Endometrial microvascular endothelial cells (primary cell): Measurements from ENCODE around the gene FOXN3. TPM values are rescaled to one million over a fixed set of nuclear protein-coding genes. Genes with fewer than 3 reads are reported as not detected.

Source experiments
- in situ Hi-C: cut with HindIII; loops from 2 replicates; pipeline ENCODE4 v1.10.0; 2017; ENCODE audit warnings: low sequenced_read_pairs, low pct_unique_long_range_greater_than_20kb; ENCODE audit errors: inconsistent ontology term
- total RNA-seq: library from RNA; depleted of rRNA; stranded (reverse); fragments of >200 nt; gene quantifications from one replicate; pipeline ENCODE4 v1.2.3, GENCODE V29; 2015; ENCODE audit errors: inconsistent ontology term

The FOXN3 gene
- total RNA-seq, 1 donor from 2014 or later = 49.3 TPM

- in situ Hi-C loops = no loop called here
Measured at GRCh38 chr14:89276424-89276975, 140.5 kb downstream of the FOXN3 start.

- in situ Hi-C loops = no loop called here
Measured at GRCh38 chr14:89270439-89271227, 146.4 kb downstream of the FOXN3 start.

DNA sequence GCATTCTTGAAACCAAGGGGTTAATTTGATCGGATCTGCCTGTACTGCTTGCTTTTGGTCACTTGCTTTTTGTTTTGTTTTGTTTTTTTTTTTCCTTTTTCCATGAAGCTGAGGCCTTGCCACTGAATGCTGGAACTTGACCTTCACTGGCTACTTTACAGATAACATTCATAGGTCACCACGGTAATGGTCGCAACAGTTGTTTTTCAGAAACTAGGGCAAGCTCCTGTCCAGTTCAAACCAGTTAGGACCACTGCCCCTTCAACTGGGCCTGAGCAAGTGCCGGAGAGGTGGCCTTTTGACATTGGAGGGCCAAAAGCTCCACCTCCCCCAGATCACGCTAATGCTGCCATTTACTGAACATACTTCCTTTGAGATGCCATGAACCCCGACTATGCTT is 147.6 kb downstream of the FOXN3 start:
- in situ Hi-C loops = no loop called here

DNA sequence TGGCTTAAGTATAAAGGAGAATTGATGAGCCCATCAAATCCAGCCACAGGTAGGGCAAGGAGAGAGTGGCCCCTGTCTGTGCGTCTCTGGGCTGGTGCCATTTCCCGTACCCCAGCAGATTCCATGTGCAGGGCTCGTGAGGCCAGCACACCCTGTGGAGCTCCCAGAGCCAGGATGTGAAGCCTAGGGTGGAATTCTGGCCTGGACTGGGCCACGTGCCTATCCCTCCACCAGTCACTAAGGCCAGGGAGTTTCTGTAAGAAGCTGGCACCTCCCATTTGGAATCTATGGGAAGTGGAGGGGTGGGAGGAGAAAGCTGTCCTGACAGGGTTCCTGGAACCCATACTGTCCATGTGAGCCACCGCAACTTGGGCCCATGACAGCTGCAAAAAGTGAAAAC is 148.5 kb downstream of the FOXN3 start:
- in situ Hi-C loops = no loop called here

DNA sequence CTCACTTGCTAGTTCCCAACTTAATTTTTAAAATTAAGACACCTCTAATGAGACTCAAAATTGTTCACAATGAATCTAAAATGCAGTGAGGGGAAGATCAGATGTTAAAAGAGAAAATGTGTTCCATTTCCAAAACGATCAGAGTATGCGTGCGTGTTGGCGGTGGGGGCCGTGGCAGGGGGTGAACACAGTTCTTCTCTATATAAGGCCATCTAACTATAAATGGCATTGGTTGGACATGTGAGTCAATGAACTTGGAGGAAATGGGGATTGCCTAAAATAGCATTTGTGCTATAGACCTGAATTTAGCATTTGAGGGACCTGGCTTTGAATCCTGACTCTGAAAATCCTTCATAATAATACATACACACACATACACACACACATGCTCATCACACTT is 149.4 kb downstream of the FOXN3 start:
- in situ Hi-C loops = no loop called here

DNA sequence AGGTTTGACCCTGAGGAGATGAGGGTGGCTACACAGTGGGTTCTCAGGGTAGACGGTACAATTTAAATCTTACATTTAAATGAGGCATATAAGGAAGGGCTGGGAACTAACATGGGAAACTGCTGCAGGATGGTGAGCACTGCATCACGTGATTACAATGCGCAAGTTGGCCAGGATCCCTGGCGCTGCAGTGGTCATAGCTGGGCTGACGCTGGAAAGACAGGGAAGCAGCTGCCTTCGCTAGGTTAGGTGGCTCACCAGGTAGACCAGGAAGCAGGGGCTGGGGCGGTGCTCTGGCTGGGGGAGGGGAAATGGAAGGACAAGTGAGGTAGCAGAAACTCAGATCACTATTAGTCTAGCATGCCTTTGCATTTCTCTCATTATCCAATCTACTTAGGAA is 149.9 kb downstream of the FOXN3 start:
- in situ Hi-C loops = no loop called here

GRCh38 chr14:89266754-89267153 is 150.3 kb downstream of the FOXN3 start:
- in situ Hi-C loops = no loop called here

- in situ Hi-C loops = no loop called here
Measured at GRCh38 chr14:89265234-89265633, 151.8 kb downstream of the FOXN3 start.

DNA sequence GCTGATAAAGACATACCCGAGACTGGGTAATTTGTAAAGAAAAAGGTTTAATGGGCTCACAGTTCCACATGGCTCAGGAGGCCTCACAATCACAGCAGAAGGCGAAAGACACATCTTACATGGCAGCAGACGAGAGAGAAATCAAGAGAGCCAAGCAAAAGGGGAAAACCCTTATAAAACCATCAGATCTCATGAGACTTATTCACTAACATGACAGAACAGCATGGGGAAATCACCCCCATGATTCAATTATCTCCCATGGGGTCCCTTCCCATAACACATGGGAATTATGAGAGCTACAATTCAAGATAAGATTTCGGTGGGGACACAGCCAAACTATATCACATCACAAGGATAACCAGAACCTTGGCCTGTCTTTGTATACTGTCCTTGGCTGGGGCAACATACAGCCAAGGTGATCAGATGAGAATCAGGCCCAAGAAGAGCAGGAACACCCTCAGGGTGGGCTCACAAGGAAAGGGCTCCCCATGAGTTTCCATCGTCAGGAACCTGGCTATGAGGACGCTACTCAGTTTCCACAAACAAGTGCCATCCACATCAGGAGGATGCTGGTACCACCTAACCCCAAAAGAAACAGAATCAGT is 152.7 kb downstream of the FOXN3 start:
- in situ Hi-C loops = no loop called here

GRCh38 chr14:89262041-89262440 is 155.0 kb downstream of the FOXN3 start:
- in situ Hi-C loops = no loop called here

GRCh38 chr14:89260898-89261297 is 156.1 kb downstream of the FOXN3 start:
- in situ Hi-C loops = no loop called here

DNA sequence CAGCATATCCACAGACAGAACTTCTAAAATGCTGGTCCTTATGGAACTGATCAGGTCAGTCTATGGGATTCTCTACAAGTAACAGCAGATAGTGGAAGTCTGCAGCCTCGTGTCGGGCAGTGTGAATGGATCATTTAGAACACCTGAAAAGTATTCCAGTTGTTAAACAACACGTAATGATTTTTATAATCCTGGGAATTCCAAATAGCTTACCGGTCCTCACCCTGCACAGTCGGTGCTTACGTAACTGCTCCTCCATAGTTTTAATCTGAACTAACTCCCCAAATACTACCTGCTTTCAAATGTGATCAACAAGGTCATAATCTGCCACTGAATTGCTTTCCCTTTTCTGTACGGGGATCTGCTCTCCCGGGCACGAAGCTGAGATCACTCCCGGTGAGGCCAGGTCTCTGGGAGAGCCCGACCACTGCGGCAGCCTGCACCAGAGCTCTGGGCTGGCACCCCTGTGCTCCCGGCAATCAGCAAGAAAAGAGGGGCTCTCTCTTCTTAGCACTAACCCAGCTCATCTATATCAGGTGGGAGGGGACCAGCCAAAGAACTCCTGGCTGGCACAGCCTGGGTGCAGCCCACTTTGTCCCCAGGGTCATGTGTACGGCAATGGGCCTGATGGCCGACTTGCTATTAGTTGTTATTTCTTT is 157.0 kb downstream of the FOXN3 start:
- in situ Hi-C loops = no loop called here

- in situ Hi-C loops = no loop called here
Measured at GRCh38 chr14:89258728-89259273, 158.2 kb downstream of the FOXN3 start.

DNA sequence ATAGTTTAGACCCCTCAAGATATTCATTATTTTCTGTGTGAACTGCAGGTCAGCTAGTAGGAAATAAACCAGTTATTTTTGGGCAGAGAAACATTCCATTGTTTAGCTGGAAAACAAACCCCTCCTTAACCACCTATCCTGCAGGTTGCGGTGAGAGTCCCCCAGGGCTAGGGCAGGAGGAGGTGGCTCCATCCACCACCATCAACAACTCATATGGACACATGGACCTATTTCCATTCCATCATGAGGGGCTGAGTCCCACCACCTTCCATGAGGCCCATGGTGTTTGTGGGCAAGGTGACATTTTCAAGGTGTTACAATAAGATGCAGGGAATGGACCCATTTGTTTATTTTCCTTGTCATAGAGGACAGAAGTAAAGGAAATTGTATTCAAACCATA is 160.1 kb downstream of the FOXN3 start:
- in situ Hi-C loops = no loop called here

DNA sequence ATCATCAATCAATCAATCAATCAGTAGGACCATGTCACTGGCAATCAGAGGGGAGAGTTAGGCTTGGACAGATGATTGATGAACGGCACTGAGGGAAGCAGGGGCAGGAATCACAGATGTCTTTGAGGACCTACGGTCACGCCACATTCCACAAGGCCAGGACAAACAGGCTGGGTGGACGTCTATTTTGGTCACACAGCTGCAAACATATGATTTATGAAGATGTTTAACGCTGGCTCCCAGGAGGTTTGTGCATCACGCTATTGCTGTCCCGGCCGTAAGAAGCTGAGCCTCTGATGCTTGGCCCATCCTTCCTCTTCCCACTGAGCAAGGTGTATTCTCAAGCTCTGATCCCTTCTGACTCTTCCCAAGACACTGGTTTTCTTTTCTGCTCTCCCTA is 160.8 kb downstream of the FOXN3 start:
- in situ Hi-C loops = no loop called here

DNA sequence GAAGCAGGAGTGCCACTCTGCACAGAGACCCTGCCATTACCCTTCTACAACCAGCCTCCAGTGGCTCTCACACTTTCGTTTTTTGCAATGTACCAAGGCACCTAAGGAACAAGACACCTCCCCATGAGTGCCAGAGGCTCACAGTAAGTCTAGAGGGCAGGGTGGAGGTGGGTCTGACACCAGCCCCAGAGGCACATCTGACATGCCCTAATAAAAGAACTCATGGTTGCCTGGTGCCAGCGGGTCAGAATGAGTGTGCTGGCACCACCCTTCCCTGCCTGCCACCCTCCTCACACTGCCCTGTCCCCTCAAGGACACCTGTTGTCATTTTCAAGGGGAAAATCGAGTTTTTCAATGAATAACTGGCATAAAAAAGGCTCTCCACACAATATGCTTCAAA is 161.2 kb downstream of the FOXN3 start:
- in situ Hi-C loops = no loop called here

GRCh38 chr14:89255012-89255411 is 162.0 kb downstream of the FOXN3 start:
- in situ Hi-C loops = no loop called here

GRCh38 chr14:89254166-89254909 is 162.7 kb downstream of the FOXN3 start:
- in situ Hi-C loops = no loop called here
